GM18909 (cell line): ENCODE measurements around the gene TMEM191C.
A peak's percentile ranks its signal among the peaks of the same experiment; 100 is the strongest.
"Not testable (repeated sequence)": the region's sequence is repeated elsewhere in the genome, so short reads cannot be mapped to it uniquely, and the experiment has no call there.

Experiments
- ATAC-seq: cut with Tn5 transposase; IDR thresholded peaks from one replicate; pipeline ENCODE4 v1.9.1; 2021; ENCODE audit warnings: mild to moderate bottlenecking; ENCODE audit not compliant: unreplicated experiment, poor library complexity

TMEM191C gene

GRCh38 chr22:21469097-21469994 is 2.2 kb downstream of the TMEM191C start:
- ATAC-seq: not testable (repeated sequence)

GRCh38 chr22:21472984-21473383 is 5.8 kb downstream of the TMEM191C start:
- ATAC-seq: not testable (repeated sequence)

DNA sequence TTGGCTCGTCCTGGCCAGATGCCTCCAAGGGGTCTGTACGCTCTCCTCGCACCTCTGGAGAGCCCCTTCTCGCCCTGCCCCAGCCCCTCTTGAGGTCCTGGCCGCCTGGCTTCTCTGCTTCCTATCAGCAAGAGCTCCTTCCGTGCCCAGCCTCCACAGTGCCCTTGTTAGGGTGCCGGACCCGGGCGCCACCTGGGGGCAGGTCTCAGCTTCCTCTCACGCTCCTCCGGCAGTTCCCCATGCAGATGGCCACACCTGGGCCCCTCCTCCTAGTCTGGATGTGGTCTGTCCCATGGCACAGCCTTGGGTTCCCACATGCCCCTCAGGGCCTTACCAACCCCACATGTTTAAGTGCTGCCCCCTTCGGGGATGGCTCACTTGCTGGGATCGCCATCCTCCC is 6.5 kb downstream of the TMEM191C start:
- ATAC-seq: not testable (repeated sequence)

GRCh38 chr22:21484039-21484438 is 16.9 kb downstream of the TMEM191C start:
- ATAC-seq: not testable (repeated sequence)

GRCh38 chr22:21487723-21488122 is 20.5 kb downstream of the TMEM191C start:
- ATAC-seq: not testable (repeated sequence)

DNA sequence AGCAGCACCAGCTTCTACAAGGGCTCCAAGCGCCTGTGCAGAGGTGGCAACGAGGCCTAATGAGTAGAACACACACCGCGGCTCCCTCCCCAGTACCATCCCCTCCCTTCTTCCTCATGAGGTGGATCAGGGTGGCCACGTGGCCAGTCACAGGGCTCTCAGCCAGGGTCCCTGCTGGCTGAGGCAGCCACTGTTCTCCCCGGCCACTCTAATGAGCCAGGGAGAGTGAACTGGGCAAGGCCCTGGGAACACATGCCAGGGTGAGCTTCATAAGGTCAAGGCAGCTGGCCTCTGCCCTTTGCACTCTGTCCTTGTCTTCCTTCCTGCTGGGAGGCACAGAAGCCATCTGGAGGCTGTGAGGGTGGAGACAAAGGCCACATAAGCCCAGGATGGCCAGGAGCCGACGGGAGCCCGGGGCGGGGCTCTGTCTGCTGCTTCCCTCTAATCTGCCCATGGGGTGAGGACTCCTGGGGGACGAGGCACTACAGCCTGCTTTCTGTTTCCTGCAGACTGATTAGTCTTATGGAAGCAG is 22.0 kb downstream of the TMEM191C start:
- ATAC-seq: not testable (repeated sequence)

- not testable (repeated sequence) for ATAC-seq
Observed at GRCh38 chr22:21490556-21490955, 23.4 kb downstream of the TMEM191C start.

- ATAC-seq: not testable (repeated sequence)
Observed at GRCh38 chr22:21492271-21492670, 25.1 kb downstream of the TMEM191C start.

- ATAC-seq: not testable (repeated sequence)
Observed at GRCh38 chr22:21493789-21494782, 26.9 kb downstream of the TMEM191C start.

DNA sequence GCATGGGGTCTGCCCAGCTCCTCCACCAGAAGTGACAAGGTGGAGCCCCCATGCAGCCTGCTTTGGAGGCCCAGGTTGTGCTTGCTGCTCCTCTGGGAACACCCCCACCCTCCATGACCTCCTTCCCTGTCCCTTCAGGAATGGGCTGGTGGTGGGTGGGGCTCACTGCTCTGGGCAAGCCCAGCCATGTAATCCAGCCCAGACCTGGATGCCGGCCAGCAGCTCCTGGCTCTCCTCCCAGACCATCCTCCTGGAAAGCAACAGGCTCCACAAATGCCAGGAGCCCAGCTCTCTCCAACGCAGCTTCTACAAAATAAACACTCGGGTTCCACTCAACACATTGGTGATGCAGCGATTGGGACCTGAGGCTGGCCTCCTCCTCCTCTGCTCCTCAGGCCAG is 30.8 kb downstream of the TMEM191C start:
- not testable (repeated sequence) for ATAC-seq

- ATAC-seq: not testable (repeated sequence)
Observed at GRCh38 chr22:21498489-21498888, 31.3 kb downstream of the TMEM191C start.

GRCh38 chr22:21499623-21500506 is 32.7 kb downstream of the TMEM191C start:
- ATAC-seq: not testable (repeated sequence)

DNA sequence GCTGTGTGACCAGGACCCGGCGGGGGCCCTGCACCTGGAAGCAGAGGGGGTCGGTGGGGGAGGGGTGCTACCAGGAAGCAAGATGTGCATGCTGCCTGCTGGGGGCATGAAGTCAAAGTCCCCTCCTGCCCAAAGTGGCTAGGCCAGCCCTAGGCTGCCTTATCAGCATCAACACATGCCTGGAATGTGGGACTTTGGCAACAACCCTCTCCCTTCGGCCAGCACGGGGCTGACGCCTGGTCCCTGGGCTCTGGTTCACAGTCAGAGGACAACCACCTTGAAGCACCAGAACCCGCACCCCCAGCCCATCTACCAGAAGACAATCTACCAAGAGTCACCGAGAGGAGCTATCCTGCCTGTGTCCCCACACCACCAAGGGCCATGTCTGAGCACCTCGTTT is 43.2 kb downstream of the TMEM191C start:
- ATAC-seq: not testable (repeated sequence)

GRCh38 chr22:21512022-21512421 is 44.8 kb downstream of the TMEM191C start:
- ATAC-seq: not testable (repeated sequence)

GRCh38 chr22:21514117-21514516 is 46.9 kb downstream of the TMEM191C start:
- not testable (repeated sequence) for ATAC-seq

- not testable (repeated sequence) for ATAC-seq
Observed at GRCh38 chr22:21515234-21515633, 48.0 kb downstream of the TMEM191C start.

DNA sequence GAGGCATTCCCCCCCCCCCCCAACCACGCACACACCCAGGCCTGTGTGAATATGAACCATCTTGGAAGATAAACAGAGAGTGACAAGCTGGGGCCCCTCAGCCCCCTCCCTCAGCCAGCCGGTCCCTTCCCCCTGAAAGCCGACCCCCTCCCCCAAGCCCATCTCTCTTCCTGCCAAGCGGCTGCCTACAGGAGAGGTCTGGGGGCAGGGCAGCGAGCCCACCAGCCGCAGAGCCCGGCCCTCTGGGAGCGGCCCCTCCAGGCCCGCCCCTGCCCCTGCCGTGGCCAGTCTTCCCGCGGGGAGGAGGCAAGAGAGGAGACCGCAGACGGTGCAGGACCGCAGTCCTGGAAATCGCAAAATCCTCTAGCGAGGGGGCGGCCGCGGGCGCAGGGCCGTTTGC is 49.3 kb downstream of the TMEM191C start:
- not testable (repeated sequence) for ATAC-seq

GRCh38 chr22:21516970-21517764 is 50.0 kb downstream of the TMEM191C start:
- ATAC-seq: peak; percentile 72
